ENCODE data around the gene PHOX2B.
"Not testable (repeated sequence)": the region's sequence is repeated elsewhere in the genome, so short reads cannot be mapped to it uniquely, and the experiment has no call there.

The PHOX2B gene

DNA sequence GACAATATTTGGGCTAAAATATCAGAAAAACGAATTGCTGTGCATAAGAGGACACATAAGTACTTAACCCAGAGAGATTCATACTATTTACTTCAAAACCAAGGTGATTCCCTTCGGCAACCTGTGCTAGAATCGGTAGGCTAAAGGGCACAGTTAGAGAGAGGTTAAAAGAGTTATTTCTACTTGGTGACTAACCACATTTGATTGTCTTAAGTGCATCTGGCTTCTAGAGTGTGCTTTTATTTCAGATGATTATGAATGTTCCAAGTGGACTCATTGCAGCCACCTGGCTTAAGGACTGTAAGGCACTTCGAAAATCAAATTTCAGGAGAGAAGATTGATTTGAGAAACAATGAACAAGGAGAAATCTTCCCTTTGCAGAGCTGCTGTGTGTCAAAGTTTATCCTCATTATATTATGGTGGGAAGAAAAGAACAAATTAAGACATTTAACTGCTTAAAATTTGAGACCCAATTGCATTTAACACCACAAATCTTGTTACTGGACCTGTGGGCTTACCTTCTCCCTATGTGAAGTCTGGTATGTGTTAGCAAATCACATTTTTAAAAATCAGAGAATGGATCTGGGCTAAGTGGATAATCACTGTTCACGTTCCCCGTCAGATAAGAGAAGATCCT, 34.0 kb downstream of the PHOX2B start:
- no peak for DNase-seq (ENCODE audit: low read depth in 1 of 2, low spot score in 1 of 2)

DNA sequence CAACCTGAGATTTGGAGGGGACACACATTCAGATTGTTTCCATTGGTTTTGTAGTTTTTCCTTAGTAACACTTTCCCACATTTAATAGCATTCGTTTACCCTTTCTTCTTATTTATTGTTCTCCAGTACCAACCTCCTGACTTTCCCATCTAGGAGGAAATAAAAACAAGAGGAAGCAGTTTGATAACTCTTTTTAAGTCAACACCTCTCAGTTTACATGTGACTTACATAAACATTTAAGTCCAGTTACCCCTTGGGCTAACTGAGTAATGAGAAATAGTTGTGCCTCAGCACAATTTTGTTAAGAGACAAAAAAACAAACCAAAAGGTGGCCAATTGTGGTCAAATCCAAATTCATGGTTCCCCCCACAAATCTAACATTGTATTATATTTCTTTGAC, 34.8 kb downstream of the PHOX2B start:
- DNase-seq (ENCODE audit: low read depth in 1 of 2, low spot score in 1 of 2), result no peak

DNA sequence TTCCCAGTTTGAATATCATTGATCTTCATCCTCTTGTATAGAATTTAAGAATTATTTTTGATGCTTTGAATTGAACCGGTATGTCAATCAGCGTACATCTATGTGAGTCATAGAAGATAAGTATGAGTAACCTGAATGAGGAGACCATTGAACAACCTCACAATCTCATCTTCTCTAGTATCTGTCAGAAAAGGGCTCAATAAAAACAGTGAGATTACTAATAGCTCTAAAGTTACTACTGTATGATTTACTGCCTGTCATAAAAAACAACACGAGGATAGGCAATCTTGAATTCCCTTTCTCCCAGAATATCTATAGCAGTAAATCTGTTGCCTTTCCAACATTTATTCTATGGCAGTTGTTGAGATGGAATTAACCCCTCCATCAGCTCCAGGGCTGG, 36.1 kb downstream of the PHOX2B start:
- no peak for DNase-seq (ENCODE audit: low read depth in 1 of 2, low spot score in 1 of 2)

DNA sequence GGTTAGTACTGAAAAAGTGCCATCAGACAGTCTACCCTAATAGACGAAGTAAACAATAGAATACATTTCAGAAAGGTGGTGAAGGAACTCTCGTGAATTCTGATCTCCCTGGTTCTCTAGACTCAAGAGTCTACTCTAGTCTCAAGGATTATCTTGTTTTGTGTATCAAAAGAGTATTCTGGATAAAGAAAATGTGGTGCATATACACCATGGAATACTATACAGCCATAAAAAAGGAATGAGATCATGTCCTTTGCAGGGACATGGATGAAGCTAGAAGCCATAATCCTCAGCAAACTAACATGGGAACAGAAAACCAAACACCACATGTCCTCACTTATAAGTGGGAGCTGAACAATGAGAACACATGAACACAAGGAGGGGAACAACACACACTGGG, 36.9 kb downstream of the PHOX2B start:
- not testable (repeated sequence) for DNase-seq (ENCODE audit: low read depth in 1 of 2, low spot score in 1 of 2)

DNA sequence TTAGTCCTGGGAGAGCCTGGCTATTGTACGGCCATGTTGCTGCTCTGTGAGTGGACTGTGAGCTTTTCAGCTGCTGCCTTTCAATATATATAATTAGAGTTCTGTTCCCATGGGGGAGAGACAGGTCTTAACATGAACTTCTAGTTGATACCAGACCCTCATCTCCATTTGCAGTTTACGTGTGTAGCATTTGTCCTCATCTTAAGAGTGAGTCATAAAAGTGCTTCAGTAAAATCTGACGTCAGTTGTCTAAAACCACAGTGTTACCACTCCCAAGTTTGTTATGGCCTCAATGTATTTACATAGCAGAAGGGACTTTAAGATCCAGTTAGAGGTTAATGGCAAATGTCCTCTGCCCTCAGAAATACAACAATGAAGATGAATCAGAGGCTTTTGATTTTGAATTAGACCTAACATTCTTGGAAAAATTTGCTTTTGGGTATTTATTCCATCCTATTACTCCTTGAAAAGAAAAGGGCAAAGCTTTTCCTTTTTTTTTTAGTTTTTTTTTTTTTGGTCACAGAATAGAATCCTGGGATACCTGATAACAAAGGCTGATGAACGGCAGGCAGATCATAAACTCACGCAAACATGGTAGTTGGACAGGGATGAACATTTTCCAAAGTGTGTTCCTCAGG, 38.6 kb downstream of the PHOX2B start:
- DNase-seq (ENCODE audit: low read depth in 1 of 2, low spot score in 1 of 2), result no peak

DNA sequence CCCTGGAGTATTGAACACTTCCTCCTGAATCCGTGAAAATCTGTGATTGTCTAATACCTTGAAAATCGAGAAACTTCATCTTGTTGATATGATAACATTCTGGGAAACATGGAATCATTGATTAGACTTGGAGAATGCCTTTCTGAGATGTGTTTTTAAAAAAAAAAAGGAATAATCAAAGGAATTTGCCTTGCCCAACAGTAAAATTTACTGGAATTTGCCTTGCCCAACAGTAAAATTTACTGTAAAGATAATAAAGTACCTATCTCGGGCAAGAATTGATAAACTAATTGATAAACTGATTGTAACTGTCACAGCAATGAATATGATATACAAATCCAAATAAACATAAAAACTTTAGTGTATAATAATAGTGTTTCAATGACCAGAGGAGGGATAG, 44.7 kb downstream of the PHOX2B start:
- DNase-seq (ENCODE audit: low read depth in 1 of 2, low spot score in 1 of 2), result no peak

DNA sequence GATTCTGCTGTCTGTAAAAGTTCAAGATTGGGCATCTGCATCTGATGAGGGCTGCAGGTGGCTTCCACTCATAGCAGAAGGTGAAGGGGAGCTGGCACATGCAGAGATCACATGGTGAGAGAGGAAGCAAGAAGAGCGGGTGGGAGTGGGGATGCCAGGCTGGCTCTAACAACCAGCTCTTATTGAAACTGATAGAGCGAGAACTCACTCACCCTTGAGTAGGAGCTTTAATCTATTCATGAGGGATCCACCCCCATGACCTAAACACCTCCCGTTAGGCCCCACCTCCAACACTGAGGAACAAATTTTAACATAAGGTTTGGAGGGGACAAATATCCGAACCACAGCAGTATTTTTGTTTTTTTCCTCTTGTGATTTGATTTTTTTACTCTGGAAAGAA, 45.8 kb downstream of the PHOX2B start:
- no peak for DNase-seq (ENCODE audit: low read depth in 1 of 2, low spot score in 1 of 2)

DNA sequence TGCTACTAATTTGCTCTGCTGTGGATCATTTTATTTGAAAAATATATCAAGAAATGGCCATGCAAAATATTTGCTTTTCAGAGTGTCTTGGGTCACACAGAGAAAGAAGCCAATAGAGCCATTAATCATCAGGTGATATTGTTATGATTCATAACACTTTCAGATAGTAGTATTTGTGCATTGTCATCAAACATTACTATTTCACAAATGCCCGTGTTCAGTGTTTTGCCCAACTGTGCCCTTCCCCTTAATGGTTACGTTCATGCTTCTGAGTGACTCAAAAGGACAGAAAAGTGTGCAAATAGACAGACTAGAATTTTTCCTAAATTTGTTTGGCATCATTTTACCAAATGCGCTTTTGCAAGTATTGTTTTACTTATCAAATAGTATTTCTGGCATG, 46.5 kb downstream of the PHOX2B start:
- no peak for DNase-seq (ENCODE audit: low read depth in 1 of 2, low spot score in 1 of 2)

DNA sequence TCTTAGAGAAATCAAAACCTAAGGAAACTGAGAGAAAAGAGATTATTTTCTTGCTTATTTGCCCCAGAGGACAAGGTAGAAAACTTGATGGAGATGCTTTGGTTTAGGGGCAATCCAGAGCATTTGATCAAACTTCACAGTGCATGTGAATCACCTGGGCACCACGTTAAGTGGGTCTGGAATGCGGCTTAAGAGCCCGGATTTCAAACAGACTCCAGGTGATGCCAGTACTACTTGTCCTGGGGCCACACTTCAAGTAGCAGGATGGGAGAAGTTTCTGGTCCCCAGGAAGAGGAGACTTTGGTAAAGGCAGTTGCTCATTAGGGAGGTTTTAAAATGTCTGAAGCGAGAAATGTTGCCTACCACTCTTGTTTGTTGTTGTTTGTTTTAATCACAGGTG, 51.8 kb downstream of the PHOX2B start:
- no peak for DNase-seq (ENCODE audit: low read depth in 1 of 2, low spot score in 1 of 2)

DNA sequence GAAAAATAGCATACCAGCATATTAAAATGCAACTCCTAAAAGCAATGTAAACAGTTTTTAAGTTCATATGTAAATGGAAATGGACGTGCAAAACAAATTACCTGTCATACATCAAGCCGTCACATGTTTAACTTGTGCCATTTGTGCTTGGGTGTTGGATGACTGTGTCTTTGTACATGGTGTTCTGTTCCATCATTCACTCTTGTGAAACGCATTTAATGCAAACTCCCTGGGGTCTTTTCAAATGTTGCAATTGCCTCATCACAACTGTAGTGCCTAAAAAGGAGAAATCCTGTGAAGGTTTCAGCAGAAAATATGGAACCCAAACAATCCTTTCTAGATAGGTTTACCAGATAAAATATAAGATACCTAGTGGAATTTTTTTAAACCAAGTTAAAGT, 52.4 kb downstream of the PHOX2B start:
- DNase-seq (ENCODE audit: low read depth in 1 of 2, low spot score in 1 of 2), result no peak

Measured in activated CD4-positive, alpha-beta T cell treated with anti-CD3 and anti-CD28 coated beads, Interleukin-2, amount 50 U/mL, for 24 hours (primary cell).